ENCODE measurements around the gene DHX9. TPM values are rescaled to one million over a fixed set of nuclear protein-coding genes. Genes with fewer than 3 reads are reported as not detected.

Gene DHX9
- total and polyA plus RNA-seq, 2 experiments from 2014 or later = 151 to 262 TPM

DNA sequence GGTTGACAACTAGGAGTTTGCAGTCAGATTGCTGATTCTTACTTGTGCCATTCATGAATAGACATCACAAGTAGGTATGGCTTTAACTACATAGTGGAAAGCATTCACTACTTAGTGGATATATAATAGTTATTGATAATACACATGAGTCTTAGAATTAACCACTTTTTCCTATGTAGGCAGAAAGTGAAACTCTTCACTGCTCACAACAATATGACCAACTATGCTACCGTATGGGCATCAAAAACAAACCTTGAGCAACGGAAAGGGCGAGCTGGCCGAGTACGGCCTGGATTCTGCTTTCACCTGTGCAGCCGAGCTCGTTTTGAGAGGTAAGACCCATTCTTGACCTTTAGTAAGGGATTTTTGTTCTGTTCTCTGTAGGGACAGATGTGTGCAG, 38.7 kb downstream of the DHX9 start (continued):
- TF ChIP-seq, protein P1, sequence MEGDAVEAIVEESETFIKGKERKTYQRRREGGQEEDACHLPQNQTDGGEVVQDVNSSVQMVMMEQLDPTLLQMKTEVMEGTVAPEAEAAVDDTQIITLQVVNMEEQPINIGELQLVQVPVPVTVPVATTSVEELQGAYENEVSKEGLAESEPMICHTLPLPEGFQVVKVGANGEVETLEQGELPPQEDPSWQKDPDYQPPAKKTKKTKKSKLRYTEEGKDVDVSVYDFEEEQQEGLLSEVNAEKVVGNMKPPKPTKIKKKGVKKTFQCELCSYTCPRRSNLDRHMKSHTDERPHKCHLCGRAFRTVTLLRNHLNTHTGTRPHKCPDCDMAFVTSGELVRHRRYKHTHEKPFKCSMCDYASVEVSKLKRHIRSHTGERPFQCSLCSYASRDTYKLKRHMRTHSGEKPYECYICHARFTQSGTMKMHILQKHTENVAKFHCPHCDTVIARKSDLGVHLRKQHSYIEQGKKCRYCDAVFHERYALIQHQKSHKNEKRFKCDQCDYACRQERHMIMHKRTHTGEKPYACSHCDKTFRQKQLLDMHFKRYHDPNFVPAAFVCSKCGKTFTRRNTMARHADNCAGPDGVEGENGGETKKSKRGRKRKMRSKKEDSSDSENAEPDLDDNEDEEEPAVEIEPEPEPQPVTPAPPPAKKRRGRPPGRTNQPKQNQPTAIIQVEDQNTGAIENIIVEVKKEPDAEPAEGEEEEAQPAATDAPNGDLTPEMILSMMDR (conservative IDR thresholded peaks at IDR 0.05; ENCODE audit: low read depth in 2 of 2) = no peak
- TF ChIP-seq NANOG (IDR thresholded peaks at IDR 0.05; ENCODE audit: borderline replicate concordance) (no peak), CREB1 (CRISPR knock-in tag; IDR thresholded peaks at IDR 0.05; ENCODE audit: low read depth) (no peak), JUNB (IDR thresholded peaks at IDR 0.05; ENCODE audit: unreplicated experiment) (no peak)

DNA sequence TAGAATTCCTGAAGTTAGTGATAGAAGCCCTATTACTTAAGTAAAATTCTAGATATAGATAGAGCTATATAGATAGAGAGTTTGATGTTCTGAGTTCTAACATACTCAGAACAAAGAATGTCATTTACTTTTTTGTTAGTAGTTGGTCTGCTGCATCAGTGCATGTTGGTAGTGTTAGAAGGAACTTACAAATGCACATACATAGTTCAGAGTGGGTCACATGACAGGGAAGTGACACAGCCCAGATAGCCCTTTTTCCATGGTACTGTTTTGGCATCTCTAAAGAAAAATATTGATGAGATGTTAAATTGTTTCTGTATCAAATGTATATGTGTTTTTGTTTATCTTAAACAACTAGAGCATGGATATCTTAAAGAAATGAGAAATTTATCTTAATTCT, 45.7 kb downstream of the DHX9 start:
- Histone ChIP-seq H3K4me1 (ENCODE audit: insufficient read depth) (no peaks in the 10 kb centered on the region), H3K9me2 (ENCODE audit: insufficient read depth) (no peaks in the 10 kb centered on the region), H4K20me1 (replicated peaks; ENCODE audit: insufficient read depth) (peaks cover 17% of the 10 kb centered on the region; the same call in 1 of the 2 replicates), H3K27me3 (ENCODE audit: insufficient read depth) (no peaks in the 10 kb centered on the region), H3K79me2 (replicated peaks; ENCODE audit: insufficient read depth) (peaks cover 15% of the 10 kb centered on the region), H3K4me2 (no peak overlapping the region), H3K36me3 (ENCODE audit: insufficient read depth) (peaks cover 71% of the 10 kb centered on the region), H3F3A (replicated peaks; ENCODE audit: low read depth) (peaks cover 30% of the 10 kb centered on the region), H3K27ac (ENCODE audit: low read depth) (no peak overlapping the region), H3K4me3 (no peak overlapping the region), H2AFZ (no peak overlapping the region)
- ATAC-seq = no peak
- H3K36me3 Mint-ChIP-seq (ENCODE audit: low read depth) = peaks cover 91% of the 10 kb centered on the region
- TF ChIP-seq ZNF114 (CRISPR knock-in tag; IDR thresholded peaks at IDR 0.05) (no peak), EZH2phosphoT487 (IDR thresholded peaks at IDR 0.05; ENCODE audit: unreplicated experiment) (no peak)
- TF ChIP-seq, protein P2, sequence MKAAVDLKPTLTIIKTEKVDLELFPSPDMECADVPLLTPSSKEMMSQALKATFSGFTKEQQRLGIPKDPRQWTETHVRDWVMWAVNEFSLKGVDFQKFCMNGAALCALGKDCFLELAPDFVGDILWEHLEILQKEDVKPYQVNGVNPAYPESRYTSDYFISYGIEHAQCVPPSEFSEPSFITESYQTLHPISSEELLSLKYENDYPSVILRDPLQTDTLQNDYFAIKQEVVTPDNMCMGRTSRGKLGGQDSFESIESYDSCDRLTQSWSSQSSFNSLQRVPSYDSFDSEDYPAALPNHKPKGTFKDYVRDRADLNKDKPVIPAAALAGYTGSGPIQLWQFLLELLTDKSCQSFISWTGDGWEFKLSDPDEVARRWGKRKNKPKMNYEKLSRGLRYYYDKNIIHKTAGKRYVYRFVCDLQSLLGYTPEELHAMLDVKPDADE (IDR thresholded peaks at IDR 0.05) = no peak
- peaks cover 3% of the 10 kb centered on the region; the same call in 2 of the 3 replicates for H3K4me1 Mint-ChIP-seq
- no peak overlapping the region for H3K4me3 Mint-ChIP-seq
- DNase-seq (ENCODE audit: low spot score) = no peak
- no peak overlapping the region for H3K27ac Mint-ChIP-seq
- H3K27me3 Mint-ChIP-seq (ENCODE audit: insufficient read depth, low read depth, poor library complexity) = peaks cover 8% of the 10 kb centered on the region
- no peaks in the 10 kb centered on the region; the same call in 2 of the 3 replicates for H3K9me3 Mint-ChIP-seq

DNA sequence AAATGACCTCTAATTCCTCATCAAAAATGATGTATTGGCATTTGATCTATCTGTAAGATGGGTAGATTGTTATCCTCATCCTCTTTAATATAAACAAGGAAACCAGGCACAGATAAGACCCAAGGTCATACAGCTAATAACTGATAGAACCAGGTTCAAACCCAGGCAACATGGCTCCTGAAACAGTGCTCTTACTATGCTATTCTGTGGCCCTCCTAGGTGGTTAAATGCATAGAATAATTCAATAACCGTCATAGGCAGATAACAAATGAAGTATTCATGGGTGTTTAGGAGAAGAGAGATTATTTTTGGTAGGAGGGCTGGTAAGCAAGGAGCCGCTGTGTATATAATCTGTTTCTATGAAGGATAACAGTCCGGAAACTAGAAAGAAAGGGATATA, 46.4 kb downstream of the DHX9 start:
- no peak overlapping the region for H3K4me3 Mint-ChIP-seq
- no peak overlapping the region for H3K27ac Mint-ChIP-seq
- ATAC-seq = no peak
- Histone ChIP-seq H3K79me2 (replicated peaks; ENCODE audit: insufficient read depth) (peaks cover 8% of the 10 kb centered on the region; the same call in 1 of the 2 replicates), H2AFZ (no peak overlapping the region), H3K4me1 (ENCODE audit: insufficient read depth) (no peaks in the 10 kb centered on the region), H3K4me3 (no peak overlapping the region), H3K27me3 (ENCODE audit: insufficient read depth) (no peaks in the 10 kb centered on the region), H4K20me1 (replicated peaks; ENCODE audit: insufficient read depth) (peaks cover 17% of the 10 kb centered on the region; the same call in 1 of the 2 replicates), H3K27ac (ENCODE audit: low read depth) (no peak overlapping the region), H3K36me3 (ENCODE audit: insufficient read depth) (peaks cover 64% of the 10 kb centered on the region), H3K4me2 (no peak overlapping the region), H3K9me2 (ENCODE audit: insufficient read depth) (no peaks in the 10 kb centered on the region), H3F3A (replicated peaks; ENCODE audit: low read depth) (peaks cover 32% of the 10 kb centered on the region)
- TF ChIP-seq POLR2AphosphoS5 (IDR thresholded peaks at IDR 0.05; ENCODE audit: low read depth) (no peak), EZH2phosphoT487 (IDR thresholded peaks at IDR 0.05; ENCODE audit: unreplicated experiment) (peak; percentile 24)
- H3K9me3 Mint-ChIP-seq = no peaks in the 10 kb centered on the region; the same call in 2 of the 3 replicates
- peaks cover 84% of the 10 kb centered on the region for H3K36me3 Mint-ChIP-seq (ENCODE audit: low read depth)
- peaks cover 8% of the 10 kb centered on the region for H3K27me3 Mint-ChIP-seq (ENCODE audit: insufficient read depth, low read depth, poor library complexity)
- no peak for DNase-seq (ENCODE audit: low spot score)
- H3K4me1 Mint-ChIP-seq = peaks cover 6% of the 10 kb centered on the region; the same call in 2 of the 3 replicates
